Suppressor macrophage treated with lipopolysaccharide for 1 hour (primary cell): ENCODE data around the gene ALS2CL.

Experiments used
- DNase-seq, 3 donors: peaks; one replicate each; pipeline ENCODE4 v3.0.0-alpha.2; 2020 to 2022

ALS2CL gene

DNA sequence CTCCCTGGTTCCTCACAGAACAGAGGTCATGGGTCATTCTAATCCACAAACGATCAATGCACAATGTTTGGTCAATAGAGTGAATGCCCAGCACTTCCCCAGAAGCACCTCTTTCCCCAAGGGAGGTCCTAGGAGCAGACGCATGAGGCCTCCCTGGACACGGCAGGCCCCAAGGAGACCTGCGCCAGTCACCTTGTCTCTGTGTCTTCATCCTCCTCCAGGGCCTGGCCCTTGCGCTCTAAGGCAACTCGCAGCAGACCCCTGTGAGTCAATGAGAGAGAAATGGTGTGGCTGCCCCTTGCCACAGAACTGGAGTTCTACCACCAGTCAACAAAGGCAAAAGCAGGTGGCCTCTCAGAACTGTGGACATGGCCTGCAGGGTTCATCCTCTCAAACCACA is 18.1 kb downstream of the ALS2CL start:
- DNase-seq = no peak

- DNase-seq = peak in 2 of 3 donors; percentile 22 to 23
These were observed 19.2 kb downstream of the ALS2CL start for GRCh38 chr3:46674031-46674845.

DNA sequence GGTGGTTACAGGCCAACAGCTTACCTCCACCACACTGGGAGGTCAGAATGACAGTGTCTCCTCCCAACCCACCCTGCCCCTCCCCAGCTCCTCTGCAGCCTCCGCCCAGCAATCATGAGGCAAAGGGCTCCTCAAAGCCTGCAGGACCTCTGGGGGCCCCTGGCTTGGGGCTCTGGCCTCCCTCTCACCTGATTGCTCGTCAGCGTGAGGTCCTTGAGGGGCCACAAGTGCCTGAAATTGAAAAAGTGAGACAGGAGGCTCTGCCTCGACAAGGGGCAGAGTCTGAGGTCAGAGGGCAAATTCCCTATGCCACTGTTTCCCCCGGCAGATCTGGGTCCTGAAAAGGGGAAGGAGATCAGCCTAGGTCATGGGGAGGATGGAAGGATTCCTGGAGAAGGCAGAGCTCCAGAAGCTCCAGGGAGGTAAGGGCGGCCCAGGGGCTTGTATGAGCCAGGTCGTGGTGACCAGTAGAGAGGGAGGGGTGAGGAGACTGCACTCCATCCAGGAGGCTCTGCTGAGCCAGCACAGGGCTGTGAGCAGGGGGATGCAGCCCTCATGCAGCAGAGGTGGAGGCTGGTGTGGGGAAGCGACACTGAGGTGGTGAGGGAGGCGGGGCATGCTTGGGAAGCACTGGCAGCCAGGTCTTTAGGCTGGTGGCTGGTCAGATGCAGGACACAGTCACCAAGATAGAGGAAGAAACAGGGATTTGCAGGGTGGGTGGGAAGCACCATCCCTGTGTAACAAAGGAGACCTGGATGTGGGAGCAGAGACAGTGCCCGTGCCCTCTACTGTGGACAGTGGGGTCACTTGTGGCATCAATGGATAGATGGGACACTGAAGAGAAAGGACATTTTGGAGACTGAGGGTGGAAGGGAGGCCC is 20.1 kb downstream of the ALS2CL start:
- no peak for DNase-seq

DNA sequence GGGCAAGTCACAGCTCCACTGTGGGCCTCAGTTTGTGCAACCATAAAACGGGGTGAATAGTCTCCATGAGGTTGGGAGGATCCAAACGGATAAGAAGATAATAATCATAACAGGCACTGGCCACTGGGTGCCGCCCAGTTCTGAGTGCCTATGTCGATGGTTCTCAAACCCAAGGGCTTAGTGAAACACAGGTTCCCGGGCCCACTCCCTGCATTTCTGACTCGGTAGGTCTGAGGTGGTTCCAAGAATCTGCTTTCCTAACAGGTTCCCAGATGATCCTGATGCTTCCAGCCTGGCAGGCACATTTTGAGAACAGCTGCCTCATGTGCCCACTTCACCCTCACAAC is 21.2 kb downstream of the ALS2CL start:
- DNase-seq = no peak

DNA sequence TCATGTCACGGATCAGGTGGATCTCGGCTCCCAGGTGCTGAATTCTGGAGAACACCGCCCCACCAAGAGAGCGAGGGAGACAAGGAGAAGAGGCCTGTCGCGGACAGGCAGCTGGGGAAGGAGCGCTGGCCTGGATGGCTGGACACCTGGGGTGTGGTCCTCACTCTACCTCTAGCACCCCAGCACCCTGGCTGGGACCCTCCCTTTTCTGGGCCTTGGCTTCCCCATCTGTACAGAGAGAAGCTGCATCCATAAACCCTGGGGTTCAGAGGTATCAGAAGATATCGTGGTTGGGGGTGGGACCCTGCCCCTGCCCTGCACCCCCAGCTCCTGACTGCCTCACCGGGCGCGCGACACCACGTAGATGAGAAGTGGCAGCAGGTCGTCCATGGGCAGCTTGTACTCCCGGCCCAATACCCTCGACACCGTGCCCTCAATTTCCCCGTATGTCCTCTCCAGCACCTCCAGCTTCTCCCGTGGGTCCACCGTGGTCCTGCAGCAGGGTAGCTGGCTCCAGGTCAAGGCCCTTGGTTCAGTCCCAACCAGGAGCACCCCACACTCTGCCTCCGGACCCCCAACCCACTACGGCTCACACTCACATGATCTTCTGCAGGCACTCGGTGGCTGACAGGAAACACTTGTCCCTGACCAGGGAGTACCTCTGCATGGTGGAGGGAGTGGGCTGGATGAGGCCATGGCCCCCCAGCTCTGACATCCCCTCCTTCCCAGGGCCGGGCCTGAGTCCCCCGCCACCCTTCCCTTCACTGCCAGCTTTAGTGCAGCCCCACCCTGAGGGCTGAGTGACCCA is 21.7 kb downstream of the ALS2CL start:
- DNase-seq = no peak

GRCh38 chr3:46670891-46671427 is 22.5 kb downstream of the ALS2CL start:
- no peak for DNase-seq

GRCh38 chr3:46670000-46670890 is 23.2 kb downstream of the ALS2CL start:
- DNase-seq = no peak

- no peak for DNase-seq
These were observed 24.1 kb downstream of the ALS2CL start for GRCh38 chr3:46669191-46669999.

- no peak for DNase-seq
These were observed 24.9 kb downstream of the ALS2CL start for GRCh38 chr3:46668591-46668990.

- no peak for DNase-seq
These were observed 25.4 kb downstream of the ALS2CL start for GRCh38 chr3:46668116-46668515.

DNA sequence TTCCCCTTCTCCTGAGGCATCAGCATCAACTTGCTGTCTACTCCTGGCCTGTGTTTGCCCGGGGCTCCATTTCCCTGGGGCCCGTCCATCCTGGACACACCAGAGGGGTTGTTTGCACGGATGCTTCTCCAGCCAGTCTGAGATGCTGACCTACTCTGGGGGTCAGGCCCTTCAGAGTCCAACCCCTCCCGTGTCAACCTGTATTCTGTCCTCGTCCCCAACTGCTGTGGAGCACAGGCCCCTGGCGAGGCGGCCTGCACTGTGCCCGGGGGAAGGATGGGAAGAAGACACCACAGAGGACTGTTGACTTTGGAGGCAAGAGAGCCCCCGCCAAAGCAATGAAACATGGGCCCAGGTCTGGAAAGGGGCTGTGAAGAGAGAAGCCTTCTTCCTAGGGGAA is 25.8 kb downstream of the ALS2CL start:
- DNase-seq = no peak

DNA sequence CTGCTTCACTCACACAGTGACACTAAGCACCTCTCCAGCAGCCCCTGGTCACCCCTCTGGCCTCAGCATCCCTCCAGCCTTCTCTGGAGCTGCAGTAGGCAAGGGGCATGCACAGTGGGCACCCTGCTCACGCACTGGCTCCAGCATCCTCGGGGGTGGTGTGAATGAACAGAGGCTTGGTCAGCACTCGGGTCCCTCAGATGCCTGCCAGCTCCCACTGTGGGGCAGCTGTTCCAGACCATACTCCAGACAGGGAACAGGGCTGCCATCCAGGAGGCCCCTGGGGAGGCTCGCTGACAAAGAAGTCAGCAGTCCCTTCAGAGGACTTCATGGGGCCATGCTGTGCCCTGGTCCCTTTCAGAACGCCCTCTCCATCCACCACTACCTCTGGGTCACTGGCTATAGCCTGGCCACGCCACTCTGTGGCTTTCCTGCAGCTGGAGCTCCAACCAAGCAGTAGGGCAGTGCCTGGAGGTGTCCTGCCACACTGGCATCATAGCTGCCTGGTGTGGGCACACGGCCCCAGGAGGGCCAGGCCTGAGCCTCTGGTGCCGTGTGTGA is 26.3 kb downstream of the ALS2CL start:
- DNase-seq = no peak

DNA sequence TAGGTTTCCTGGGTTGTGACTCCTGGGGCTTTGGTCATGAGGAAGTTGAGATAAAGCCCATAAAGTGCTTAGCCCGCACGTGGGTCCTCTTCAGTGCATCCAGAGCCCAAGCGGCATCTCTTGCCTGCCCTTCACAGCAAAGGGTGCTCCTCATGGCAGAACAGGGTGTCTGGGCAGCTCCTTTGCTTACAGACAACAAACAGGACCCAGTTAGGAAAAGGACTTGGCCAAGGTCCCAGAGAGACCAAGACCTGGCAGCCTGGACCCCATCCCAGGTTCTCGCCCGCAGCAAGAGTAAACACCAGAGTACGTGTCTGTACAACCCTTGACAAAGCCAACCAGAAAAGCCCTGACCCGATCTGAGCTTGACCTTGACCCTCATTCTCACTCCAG is 27.0 kb downstream of the ALS2CL start:
- DNase-seq = no peak

- no peak for DNase-seq
These were observed 27.6 kb downstream of the ALS2CL start for GRCh38 chr3:46665763-46666452.

DNA sequence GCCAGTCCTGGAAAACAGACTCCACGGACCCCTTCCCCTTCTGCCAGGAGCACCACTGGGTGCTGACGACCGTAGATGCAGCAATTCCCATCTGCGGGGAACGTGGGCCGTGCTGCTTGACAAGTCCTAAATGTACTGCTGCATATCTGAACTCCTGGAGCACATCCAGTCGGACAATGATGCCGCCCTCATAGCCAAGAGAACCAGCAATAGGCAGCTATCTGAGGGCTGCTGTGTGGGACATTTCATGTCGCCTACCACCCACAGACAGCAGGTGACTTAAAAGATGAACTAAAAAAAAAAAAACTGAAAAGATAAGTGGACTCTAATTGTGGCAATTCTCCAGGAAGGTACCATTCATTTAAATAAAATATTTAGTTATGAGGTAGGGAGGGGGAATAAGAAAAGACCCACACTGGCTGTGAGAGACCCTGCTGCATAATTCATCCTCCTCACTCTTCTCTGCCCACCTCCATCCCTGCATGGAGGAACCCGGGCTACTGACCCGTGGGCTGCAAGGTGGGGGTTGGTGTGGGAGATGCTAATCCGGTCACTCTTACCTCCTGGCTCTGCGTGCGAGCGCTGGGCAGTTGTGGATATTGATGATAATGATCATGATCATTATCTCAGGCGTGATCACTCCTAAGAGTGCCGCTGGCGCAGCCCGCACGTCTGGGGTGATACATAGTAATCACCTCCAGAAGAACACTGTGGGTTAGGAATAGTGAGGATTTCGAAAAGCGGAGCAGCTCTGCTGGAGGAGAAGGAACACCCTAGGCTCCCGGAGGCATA is 28.3 kb downstream of the ALS2CL start:
- no peak for DNase-seq

- DNase-seq = no peak
These were observed 29.1 kb downstream of the ALS2CL start for GRCh38 chr3:46664188-46664970.

- no peak for DNase-seq
These were observed 29.8 kb downstream of the ALS2CL start for GRCh38 chr3:46663591-46664135.
